Breast epithelium (tissue), 4 donors: ENCODE data around the gene MGP. TPM values are rescaled to one million over a fixed set of nuclear protein-coding genes. Genes with fewer than 3 reads are reported as not detected.
A peak's percentile ranks its signal among the peaks of the same experiment; 100 is the strongest.

Experiments used
- DNase-seq, 2 donors: peaks; one replicate each; pipeline ENCODE4 v3.0.0-alpha.2; 2019; ENCODE audit warnings: low spot score in 2 of 2
- H3K27ac ChIP-seq, 2 donors: fragments of 200-600 bp; sonication (generic) in 1 of 2; one replicate each; pipeline ENCODE4 v1.5.1; 2016 to 2019; ENCODE audit warnings: mild to moderate bottlenecking in 1 of 2
- H3K27me3 ChIP-seq, 2 donors: fragments of 200-600 bp; sonication (generic) in 1 of 2; one replicate each; pipeline versions ENCODE4 v1.5.1 to v1.6.0; 2017 to 2019; ENCODE audit warnings: control low read depth in 1 of 2, mild to moderate bottlenecking in 1 of 2
- H3K36me3 ChIP-seq: fragments of 200-600 bp; one replicate; pipeline ENCODE4 v1.5.1; 2019
- H3K4me1 ChIP-seq, 2 donors: fragments of 200-600 bp; sonication (generic); one replicate each; pipeline ENCODE4 v1.5.1; 2016 to 2019; ENCODE audit warnings: control low read depth in 1 of 2
- H3K4me3 ChIP-seq, 3 donors: fragments of 200-600 bp; sonication (generic); 1 replicate in 2 of 3; 2 replicates in 1 of 3; pipeline ENCODE4 v1.5.1; 2016 to 2019; ENCODE audit warnings: mild to moderate bottlenecking in 3 of 3, moderate library complexity in 2 of 3
- H3K9me3 ChIP-seq, 2 donors: fragments of 200-600 bp; sonication (generic) in 1 of 2; one replicate each; pipeline ENCODE4 v1.5.1; 2016 to 2019; ENCODE audit warnings: control low read depth in 1 of 2
- CTCF ChIP-seq, 3 donors: fragments of 450-650 bp; IDR thresholded peaks; one replicate each; pipeline ENCODE4 v1.5.1; 2016 to 2017; ENCODE audit warnings: antibody characterized with exemption in 3 of 3, mild to moderate bottlenecking in 3 of 3, moderate library complexity in 3 of 3
- POLR2A ChIP-seq: fragments of 450-650 bp; IDR thresholded peaks from one replicate; pipeline ENCODE4 v1.6.1; 2016; ENCODE audit warnings: antibody characterized with exemption, mild to moderate bottlenecking, moderate library complexity
- POLR2AphosphoS5 ChIP-seq, 3 donors: sonication (generic); formaldehyde crosslinking; IDR thresholded peaks; one replicate each; pipeline ENCODE4 v1.6.1; 2017; ENCODE audit warnings: antibody characterized with exemption in 3 of 3
- intact Hi-C: fragments of 100-400 bp; cut with DNase I; formaldehyde crosslinking; loops from one replicate; pipeline ENCODE4 v1.15.1; 2023; ENCODE audit warnings: low total_unique reads
- total RNA-seq, 3 donors: library from RNA; depleted of rRNA; stranded (reverse); fragments of >200 nt; gene quantifications; one replicate each; pipeline ENCODE4 v1.1.0, GENCODE V29; 2016

The MGP gene
- total RNA-seq, 3 donors from 2014 or later, result 330 to 5,040 (median 1,381) TPM

DNA sequence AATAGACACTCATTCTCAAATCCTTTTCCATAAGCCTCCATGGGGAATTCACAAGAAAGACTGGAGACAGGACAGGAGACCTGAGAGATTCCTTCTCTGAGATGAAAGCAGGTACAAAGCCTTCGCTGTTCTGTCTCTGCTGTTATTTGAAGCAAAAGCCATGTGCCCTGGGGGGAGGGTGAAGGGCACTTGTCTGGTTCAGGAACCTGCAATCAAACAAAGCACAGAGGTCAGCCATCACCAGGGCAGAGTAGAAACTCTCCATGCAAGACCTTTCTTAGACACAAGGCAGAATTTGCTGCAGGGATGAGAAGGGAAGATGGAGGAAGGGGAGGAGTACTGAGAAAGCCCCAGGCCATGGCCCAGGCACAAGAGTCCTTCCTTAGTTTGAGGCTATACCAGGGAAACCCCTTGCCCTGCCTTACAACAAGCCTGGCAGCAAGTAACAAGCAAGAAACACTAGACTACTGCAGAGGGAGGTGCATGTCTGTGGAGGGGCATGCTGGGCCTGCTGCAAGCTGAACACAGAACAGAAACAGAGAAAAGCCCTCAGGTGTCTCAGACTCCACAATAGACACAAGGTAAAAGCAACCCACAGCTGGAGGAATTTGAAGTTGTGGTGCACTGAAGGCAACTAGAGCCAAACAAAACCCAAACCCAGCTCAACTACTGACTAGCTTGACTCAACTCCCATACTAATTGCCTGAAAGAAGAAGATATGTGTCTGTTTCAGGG is 34.6 kb downstream of the MGP start:
- DNase-seq, result no peak
- no peak overlapping the region for H3K4me3 ChIP-seq
- H3K9me3 ChIP-seq, result no peaks in the 10 kb centered on the region
- H3K36me3 ChIP-seq, result no peaks in the 10 kb centered on the region
- H3K27me3 ChIP-seq, result no peaks in the 10 kb centered on the region
- intact Hi-C loops, result no loop called here
- H3K27ac ChIP-seq, result peak overlapping the region; percentile 39 to 62
- no peak for TF ChIP-seq POLR2AphosphoS5 (IDR thresholded peaks at IDR 0.05)
- TF ChIP-seq CTCF (IDR thresholded peaks at IDR 0.05), result no peak
- no peak for TF ChIP-seq POLR2A
- peaks cover 0 to under 1% of the 10 kb centered on the region in 2 donors for H3K4me1 ChIP-seq

DNA sequence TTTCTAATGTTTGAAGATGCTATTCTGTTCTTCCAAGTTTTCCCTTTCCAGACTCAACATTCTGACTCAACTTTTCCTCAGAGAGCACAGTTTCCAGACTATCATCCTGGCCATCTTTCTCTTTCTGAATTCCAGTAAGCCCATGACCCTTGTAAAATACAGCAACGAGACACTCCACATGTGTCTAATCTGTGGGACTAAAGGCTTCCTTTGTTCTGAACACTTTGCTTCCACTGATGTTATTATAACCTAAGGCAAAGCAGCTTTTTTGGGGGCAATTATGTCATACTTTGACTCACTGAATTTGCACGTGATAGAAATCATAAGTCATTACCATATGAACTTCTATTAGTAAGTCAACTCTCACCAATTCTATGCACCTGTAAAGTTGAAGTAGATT is 36.0 kb downstream of the MGP start:
- intact Hi-C loops, result no loop called here
- no peak for DNase-seq
- no peak overlapping the region for H3K4me3 ChIP-seq
- no peaks in the 10 kb centered on the region for H3K27me3 ChIP-seq
- no peaks in the 10 kb centered on the region for H3K36me3 ChIP-seq
- no peaks in the 10 kb centered on the region for H3K9me3 ChIP-seq
- TF ChIP-seq POLR2AphosphoS5 (IDR thresholded peaks at IDR 0.05), result peak in 1 of 3 donors; percentile 33
- no peak for TF ChIP-seq CTCF (IDR thresholded peaks at IDR 0.05)
- no peak for TF ChIP-seq POLR2A
- peak overlapping the region; percentile 27 to 62 for H3K27ac ChIP-seq
- peaks cover 0 to 6% of the 10 kb centered on the region in 2 donors for H3K4me1 ChIP-seq

DNA sequence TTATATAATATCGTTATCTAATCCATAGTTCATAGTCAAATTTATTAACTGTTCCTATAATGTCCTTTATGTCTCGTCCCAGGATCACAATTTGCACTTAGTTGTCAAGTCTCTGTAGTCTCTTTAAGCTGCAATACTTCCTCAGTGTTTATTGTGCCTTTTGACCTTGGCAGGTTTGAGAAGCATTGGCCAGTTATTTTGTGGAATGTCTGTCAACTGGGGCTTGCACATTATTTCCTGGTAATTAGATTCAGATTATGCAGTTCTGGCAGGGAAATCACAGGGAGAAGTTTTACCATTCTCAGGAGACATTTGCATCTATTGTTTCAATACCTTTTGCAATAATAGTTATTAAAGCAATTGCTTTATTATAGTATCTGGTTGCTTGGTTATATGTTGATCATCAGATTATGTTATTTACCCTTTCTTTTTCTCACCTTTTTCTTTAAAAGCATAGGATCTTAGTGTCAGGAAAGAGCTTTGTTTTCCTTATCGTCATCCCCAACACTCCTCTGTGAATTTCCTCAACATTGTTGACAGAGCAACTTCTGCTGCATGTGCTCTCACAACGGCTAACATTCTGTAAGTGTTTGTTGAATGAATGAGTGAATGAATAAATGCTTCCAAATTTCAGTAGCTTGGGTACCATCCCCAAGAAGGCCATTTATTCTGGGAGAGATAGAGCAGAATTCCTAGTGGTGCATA is 38.6 kb downstream of the MGP start:
- no peak for TF ChIP-seq POLR2AphosphoS5 (IDR thresholded peaks at IDR 0.05)
- TF ChIP-seq POLR2A, result no peak
- no peak for TF ChIP-seq CTCF (IDR thresholded peaks at IDR 0.05)
- Histone ChIP-seq H3K4me1 (peaks cover 0 to 6% of the 10 kb centered on the region in 2 donors), H3K36me3 (no peaks in the 10 kb centered on the region), H3K27ac (peak overlapping the region; percentile 28 to 49), H3K4me3 (no peak overlapping the region), H3K9me3 (no peaks in the 10 kb centered on the region), H3K27me3 (no peaks in the 10 kb centered on the region)
- no peak for DNase-seq
- intact Hi-C loops, result no loop called here

GRCh38 chr12:14846042-14846587 is 39.5 kb downstream of the MGP start:
- Histone ChIP-seq H3K4me3 (no peak overlapping the region), H3K36me3 (no peaks in the 10 kb centered on the region), H3K4me1 (peaks cover 0 to 12% of the 10 kb centered on the region in 2 donors), H3K27ac (peak overlapping the region; percentile 35 to 49), H3K27me3 (no peaks in the 10 kb centered on the region), H3K9me3 (no peaks in the 10 kb centered on the region)
- no peak for DNase-seq
- intact Hi-C loops, result no loop called here
- TF ChIP-seq POLR2AphosphoS5 (IDR thresholded peaks at IDR 0.05) (no peak), CTCF (IDR thresholded peaks at IDR 0.05) (peak in 1 of 3 donors; percentile 11), POLR2A (no peak)

DNA sequence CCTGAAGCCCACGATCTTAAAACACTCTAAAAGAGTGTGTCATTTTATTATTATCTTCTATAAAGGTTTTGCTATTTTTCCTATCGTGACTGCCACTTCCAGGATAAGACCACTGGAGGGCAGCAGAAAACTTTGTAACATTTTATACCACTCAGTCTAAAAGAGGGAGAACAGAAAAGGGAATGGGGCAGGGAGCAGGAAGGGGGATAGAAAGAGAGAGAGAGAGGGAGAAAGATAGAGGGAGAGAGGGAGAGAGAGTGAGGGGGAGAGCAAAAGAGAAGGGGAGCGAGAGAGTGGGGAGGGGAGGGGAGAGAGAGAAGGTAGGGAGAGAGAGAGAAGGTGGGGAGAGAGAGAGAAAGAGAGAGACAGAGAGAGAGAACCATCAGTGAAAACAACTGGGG is 40.3 kb downstream of the MGP start:
- intact Hi-C loops, result loop anchor here (2.0 kb wide), 2 partner anchors 147 to 155 kb away; no protein-coding TSS in a partner anchor
- DNase-seq, result peak in 1 of 2 donors; percentile 30
- no peak for TF ChIP-seq POLR2AphosphoS5 (IDR thresholded peaks at IDR 0.05)
- no peak for TF ChIP-seq POLR2A
- TF ChIP-seq CTCF (IDR thresholded peaks at IDR 0.05), result peak; percentile 79 to 90 (median 84)
- Histone ChIP-seq H3K36me3 (no peaks in the 10 kb centered on the region), H3K9me3 (no peaks in the 10 kb centered on the region), H3K4me1 (peaks cover 0 to 12% of the 10 kb centered on the region in 2 donors), H3K27ac (peak overlapping the region; percentile 35 to 49), H3K4me3 (no peak overlapping the region), H3K27me3 (no peaks in the 10 kb centered on the region)
